GM18508 (cell line): Measurements from ENCODE around the gene RETSAT.
"Not testable (repeated sequence)": the region's sequence is repeated elsewhere in the genome, so short reads cannot be mapped to it uniquely, and the experiment has no call there.

ENCODE experiments used
- ATAC-seq: cut with Tn5 transposase; IDR thresholded peaks from one replicate; pipeline ENCODE4 v1.9.1; 2021; ENCODE audit warnings: moderate number of reproducible peaks; ENCODE audit not compliant: insufficient read depth, unreplicated experiment

Gene RETSAT

DNA sequence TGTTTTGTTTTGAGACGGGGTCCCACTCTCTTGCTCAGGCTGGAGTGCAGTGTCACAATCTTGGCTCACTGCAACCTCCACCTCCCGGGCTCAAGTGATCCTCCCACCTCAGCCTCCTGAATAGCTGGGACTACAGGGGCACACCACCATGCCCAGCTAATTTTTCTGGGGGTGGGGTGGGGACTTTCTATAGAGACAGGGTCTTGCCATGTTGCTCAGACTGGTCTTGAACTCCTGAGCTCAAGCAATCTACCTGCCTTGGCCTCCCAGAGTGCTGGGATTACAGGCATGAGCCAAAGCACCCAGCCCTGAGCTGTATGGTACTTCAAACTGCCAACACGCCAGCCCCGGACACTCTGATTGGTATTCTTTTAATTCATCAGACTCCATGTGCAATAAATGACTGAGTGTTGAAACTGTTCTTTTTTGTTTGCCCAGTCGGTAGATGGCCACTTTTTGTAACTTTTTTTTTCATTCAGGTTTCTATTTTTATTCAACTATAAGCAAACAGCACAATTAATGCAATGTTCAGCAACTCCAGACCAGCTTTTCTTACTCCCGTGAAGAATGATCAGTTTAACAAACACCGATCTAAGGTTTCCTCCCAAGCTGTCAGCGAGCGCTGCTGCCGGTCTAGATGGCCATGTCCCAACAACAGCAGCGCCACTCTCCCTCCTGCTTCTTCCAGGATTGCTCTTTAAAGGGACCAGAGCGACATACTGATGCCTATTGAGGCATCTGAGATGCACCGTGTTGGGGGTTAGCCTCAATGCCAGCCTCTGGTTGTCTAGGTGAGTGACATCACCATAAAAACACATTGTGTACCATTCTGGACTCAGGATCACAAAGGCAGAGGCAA, 14.1 kb downstream of the RETSAT start:
- ATAC-seq = no peak

DNA sequence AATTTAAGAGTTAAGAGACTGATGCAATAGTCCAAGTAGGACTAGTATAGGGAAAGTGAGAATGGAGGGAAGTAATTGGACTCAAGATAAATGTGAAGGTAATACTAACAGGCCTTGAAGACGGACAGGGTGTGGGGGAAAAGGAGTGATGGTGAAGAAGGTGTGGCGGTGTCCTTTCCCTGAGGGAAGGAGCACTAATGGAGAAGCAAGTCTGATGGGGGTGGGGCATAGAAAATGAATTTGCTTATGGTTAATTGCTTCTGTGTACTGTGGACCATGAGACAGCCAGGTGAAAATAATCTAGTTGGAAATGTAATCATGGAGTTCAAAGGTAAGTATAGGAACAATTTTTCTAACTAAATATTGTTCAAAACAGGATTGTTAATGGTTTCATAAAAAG, 19.4 kb downstream of the RETSAT start:
- ATAC-seq = no peak

DNA sequence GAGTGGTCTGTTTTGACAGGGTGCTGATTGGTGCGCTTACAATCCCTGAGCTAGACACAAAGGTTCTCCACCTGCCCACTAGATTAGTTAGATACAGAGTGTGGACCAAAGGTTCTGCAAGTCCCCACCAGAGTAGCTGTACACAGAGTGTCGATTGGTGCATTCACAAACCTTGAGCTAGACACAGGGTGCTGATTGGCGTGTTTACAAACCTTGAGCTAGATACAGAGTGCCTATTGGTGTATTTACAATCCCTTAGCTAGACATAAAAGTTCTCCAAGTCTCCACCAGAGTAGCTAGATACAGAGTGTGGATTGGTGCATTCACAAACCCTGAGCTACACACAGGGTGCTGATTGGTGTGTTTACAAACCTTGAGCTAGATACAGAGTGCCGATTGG, 20.5 kb downstream of the RETSAT start:
- ATAC-seq = not testable (repeated sequence)

DNA sequence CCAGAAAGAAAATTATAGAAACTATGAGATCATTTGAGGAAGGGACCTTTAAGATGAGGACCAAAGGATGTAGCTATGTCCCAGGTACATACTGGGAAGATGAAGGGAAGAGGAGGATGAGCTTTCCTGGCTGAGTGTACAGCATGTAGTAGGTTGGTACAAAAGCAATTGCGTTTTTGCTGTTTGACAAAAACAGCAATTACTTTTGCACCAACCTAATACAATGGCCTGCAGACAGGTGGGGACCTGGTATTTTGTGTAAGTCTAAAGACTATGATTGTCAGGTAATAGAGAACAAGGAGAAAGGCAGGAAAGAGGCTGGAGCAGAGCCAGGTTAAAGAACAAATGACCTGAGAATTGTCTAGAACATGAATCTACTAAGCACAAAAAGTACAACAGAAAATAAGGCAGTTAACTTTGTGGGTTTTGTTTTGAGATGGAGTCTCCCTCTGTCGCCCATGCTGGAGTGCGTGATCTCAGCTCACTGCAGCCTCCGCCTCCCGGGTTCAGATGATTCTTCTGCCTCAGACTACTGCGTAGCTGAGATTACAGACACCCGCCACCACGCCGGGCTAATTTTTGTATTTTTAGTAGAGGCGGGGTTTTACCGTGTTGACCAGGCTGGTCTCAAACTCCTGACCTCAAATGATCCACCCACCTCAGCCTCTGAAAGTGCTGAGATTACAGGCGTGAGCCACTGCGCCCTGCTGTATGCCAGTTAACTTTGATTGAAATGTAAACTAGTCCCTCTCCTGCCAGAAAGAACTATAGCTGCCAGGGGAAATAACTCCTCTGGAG, 23.3 kb downstream of the RETSAT start:
- no peak for ATAC-seq

DNA sequence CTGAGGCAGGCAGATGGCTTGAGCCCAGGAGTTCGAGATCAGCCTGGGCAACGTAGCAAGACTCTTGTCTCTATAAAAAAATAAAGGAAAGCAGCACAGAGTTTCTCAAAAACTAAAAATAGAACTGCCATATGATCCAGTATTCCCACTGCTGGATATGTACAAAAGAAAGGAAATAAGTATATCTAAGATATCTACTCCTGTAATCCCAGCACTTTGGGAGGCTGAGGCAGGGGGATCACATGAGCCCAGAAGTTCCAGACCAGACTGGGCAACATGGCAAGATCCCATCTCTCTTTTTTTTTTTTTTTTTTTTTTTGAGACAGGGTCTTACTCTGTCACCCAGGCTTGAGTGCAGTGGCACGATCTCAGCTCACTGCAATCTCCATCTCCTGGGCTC, 24.6 kb downstream of the RETSAT start:
- ATAC-seq = not testable (repeated sequence)

DNA sequence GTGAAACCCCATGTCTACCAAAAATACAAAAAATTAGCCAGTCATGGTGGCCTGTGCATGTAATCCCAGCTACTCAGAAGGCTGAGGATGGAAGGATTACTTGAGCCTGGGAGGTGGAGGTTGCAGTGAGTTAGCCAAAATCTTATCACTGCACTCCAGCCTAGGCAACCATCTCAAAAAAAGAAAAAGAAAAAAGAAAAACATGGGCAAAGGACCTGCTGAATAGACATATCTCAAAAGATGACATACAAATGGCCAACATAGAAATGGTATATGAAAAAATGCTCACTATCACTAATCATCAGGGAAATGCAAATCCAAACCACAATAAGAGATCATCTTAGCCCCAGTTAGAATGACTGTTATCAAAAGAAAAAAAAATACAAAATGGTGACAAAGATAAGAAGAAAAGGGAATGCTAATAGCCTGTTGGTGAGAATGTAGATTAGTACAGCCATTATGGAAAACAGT, 25.1 kb downstream of the RETSAT start:
- ATAC-seq = no peak

- ATAC-seq = peak; percentile 54
These were observed 26.3 kb downstream of the RETSAT start, which contains the start of gene TGOLN2 for GRCh38 chr2:85327822-85328617. Gene TGOLN2, minus strand, starts transcription at chr2:85327989. Its CDS starts 27 bp downstream, at chr2:85327962.

GRCh38 chr2:85327160-85327821, 27.0 kb downstream of the RETSAT start:
- no peak for ATAC-seq

DNA sequence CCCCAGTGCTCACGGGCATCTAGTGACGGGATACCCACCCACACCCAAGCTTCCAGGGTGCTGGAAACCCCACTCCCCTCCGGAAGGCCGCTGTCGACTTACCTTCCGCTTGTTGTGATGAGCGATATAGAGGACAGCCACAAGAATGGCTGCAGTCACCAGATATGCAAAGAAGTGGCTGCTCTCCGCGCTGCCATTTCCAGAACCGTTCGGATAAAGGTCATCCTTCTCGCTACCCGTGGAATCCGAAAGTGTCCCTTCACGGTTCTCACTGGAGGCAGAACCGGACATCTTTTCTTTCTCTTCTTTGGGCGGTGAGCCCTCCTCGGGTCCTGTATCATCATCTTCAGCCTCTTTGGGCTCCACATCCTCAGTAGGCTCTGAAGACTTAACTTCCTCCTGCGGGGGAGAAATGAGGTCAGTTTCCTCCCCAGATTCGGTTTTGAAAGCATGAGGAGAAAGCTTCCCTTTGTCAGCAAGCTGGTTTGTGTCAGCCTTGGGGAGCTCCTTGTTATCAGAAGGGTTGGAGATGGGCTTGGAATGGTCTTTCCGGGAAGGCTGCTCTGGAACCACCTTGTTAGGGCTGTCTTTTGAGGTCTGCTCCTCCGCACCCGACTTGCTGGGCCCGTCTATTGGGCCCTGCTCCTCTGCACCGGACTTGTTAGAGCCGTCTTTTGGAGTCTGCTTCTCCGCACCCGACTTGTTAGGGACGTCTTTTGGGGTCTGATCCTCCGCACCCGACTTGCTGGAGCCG, 27.7 kb downstream of the RETSAT start:
- ATAC-seq = no peak

GRCh38 chr2:85325466-85325811, 28.9 kb downstream of the RETSAT start:
- ATAC-seq = no peak

- no peak for ATAC-seq
These were observed 29.5 kb downstream of the RETSAT start for GRCh38 chr2:85324639-85325465.

GRCh38 chr2:85323988-85324367, 30.4 kb downstream of the RETSAT start:
- not testable (repeated sequence) for ATAC-seq

- ATAC-seq = no peak
These were observed 30.9 kb downstream of the RETSAT start for GRCh38 chr2:85323351-85323987.

GRCh38 chr2:85319796-85320195, 34.5 kb downstream of the RETSAT start:
- ATAC-seq = no peak

GRCh38 chr2:85318222-85319074, 35.9 kb downstream of the RETSAT start:
- ATAC-seq = no peak

DNA sequence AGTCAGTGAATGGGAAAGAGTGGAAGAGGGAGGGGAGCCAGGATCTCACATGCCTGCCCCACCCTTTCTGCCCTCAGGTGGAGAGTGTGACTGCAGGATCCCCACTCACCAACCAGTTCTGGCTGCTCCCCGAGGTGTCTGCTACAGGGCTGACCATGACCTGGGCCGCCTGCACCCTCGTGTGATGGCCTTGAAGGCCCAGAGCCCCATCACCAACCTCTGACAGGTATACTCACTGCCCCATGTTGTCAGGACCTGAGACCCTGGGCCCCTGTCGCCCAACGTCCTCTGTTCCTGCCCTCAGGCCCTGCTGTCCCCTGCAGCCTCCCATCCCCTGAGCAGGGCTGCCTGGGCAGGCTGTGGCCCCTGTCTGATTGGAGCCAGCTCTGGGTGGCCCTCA, 38.4 kb downstream of the RETSAT start:
- ATAC-seq = not testable (repeated sequence)

DNA sequence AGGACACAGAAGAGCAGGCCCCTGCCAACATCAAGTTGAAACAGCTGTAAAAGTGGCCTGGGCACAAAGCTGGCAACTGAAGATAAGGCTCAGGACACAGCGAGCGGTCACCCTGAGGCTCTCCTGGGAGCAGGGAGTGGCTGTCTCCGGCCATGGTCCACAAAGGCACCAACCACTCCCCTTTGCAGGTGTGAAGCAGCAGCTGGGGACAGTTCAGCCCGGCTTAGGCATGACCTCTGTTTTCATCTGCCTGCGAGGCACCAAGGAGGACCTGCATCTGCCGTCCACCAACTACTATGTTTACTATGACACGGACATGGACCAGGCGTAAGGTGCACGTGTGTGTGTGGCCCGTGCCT, 39.5 kb downstream of the RETSAT start:
- ATAC-seq = no peak
